Activated CD8-positive, alpha-beta memory T cell treated with anti-CD3 and anti-CD28 coated beads for 36 hours (primary cell): Measurements from ENCODE around the gene UBL7. TPM values are rescaled to one million over a fixed set of nuclear protein-coding genes. Genes with fewer than 3 reads are reported as not detected.
"Not testable (repeated sequence)": the region's sequence is repeated elsewhere in the genome, so short reads cannot be mapped to it uniquely, and the experiment has no call there.

ENCODE experiments used
- CTCF ChIA-PET: fragments of 350-600 bp; sonication (Branson Sonifier 250); formaldehyde crosslinking; loops from one replicate; lab custom pipeline; 2021; ENCODE audit warnings: antibody characterized with exemption; lab: Charles Lee
- POLR2A ChIA-PET: fragments of 350-600 bp; sonication (Branson Sonifier 250); formaldehyde crosslinking; loops from one replicate; lab custom pipeline; 2021; ENCODE audit warnings: antibody characterized with exemption; lab: Charles Lee
- total RNA-seq, 2 experiments: library from RNA; stranded (reverse); gene quantifications; one replicate each; pipeline ENCODE4 v1.2.3, GENCODE V29; 2021

The UBL7 gene
- 10 to 100 TPM; 59.8 to 66.6 TPM for total RNA-seq

- POLR2A ChIA-PET, result interaction anchor here (0.6 to 2.3 kb wide), 15 partner anchors 27 to 990 kb away, joined by 3 to 21 read pairs (median 4); partner anchors contain the start of genes ARID3B and SIN3A
- CTCF ChIA-PET, result interaction anchor here (0.5 to 1.9 kb wide), 16 partner anchors 28 to 333 kb away, joined by 3 to 18 read pairs (median 3); partner anchors contain the start of gene CLK3
Measured at GRCh38 chr15:74460871-74461846, at the start of gene UBL7. TSS of gene UBL7 (minus strand) at chr15:74461160. CDS start at chr15:74458867, 2,293 bp downstream.

GRCh38 chr15:74506515-74506840 lies 45.5 kb upstream of the UBL7 start:
- ChIA-PET CTCF (no interaction called here), POLR2A (no interaction called here)

GRCh38 chr15:74505837-74506514 lies 45.0 kb upstream of the UBL7 start:
- POLR2A ChIA-PET, result interaction anchor here (0.6 kb wide), 1 partner anchor 71 kb away, joined by 3 read pairs; no protein-coding TSS in a partner anchor
- CTCF ChIA-PET, result no interaction called here

GRCh38 chr15:74504836-74505235 lies 43.9 kb upstream of the UBL7 start:
- ChIA-PET POLR2A (no interaction called here), CTCF (no interaction called here)

GRCh38 chr15:74504418-74504817 lies 43.5 kb upstream of the UBL7 start:
- POLR2A ChIA-PET, result no interaction called here
- CTCF ChIA-PET, result no interaction called here

- CTCF ChIA-PET, result no interaction called here
Measured at GRCh38 chr15:74502301-74502700, 41.3 kb upstream of the UBL7 start.

GRCh38 chr15:74500401-74500800 lies 39.4 kb upstream of the UBL7 start:
- CTCF ChIA-PET, result no interaction called here
- POLR2A ChIA-PET, result no interaction called here

More at GRCh38 chr15:74502301-74502700, 41.3 kb upstream of the UBL7 start:
- POLR2A ChIA-PET, result no interaction called here

- POLR2A ChIA-PET, result no interaction called here
- CTCF ChIA-PET, result no interaction called here
Measured at GRCh38 chr15:74499366-74499765, 38.4 kb upstream of the UBL7 start.

- CTCF ChIA-PET, result no interaction called here
- POLR2A ChIA-PET, result no interaction called here
Measured at GRCh38 chr15:74497584-74497983, 36.6 kb upstream of the UBL7 start.

GRCh38 chr15:74496648-74497047 lies 35.7 kb upstream of the UBL7 start:
- ChIA-PET CTCF (interaction anchor here (0.7 kb wide), 1 partner anchor 327 kb away, joined by 3 read pairs; no protein-coding TSS in a partner anchor), POLR2A (no interaction called here)

GRCh38 chr15:74490339-74490689 lies 29.4 kb upstream of the UBL7 start:
- POLR2A ChIA-PET, result no interaction called here
- CTCF ChIA-PET, result interaction anchor here (1.5 to 2.0 kb wide), 4 partner anchors 50 to 118 kb away, joined by 3 to 7 read pairs (median 5); partner anchors contain the start of gene ARID3B

- ChIA-PET POLR2A (no interaction called here), CTCF (interaction anchor here (0.9 to 2.0 kb wide), 9 partner anchors 12 to 117 kb away, joined by 3 to 7 read pairs (median 5); partner anchors contain the start of gene ARID3B)
Measured at GRCh38 chr15:74489518-74490338, 28.8 kb upstream of the UBL7 start.

GRCh38 chr15:74488776-74489175 lies 27.8 kb upstream of the UBL7 start:
- CTCF ChIA-PET, result interaction anchor here (1.0 to 2.0 kb wide), 6 partner anchors 11 to 116 kb away, joined by 3 to 7 read pairs (median 4); partner anchors contain the start of gene ARID3B
- POLR2A ChIA-PET, result no interaction called here

- ChIA-PET CTCF (interaction anchor here (0.7 kb wide), 1 partner anchor 107 kb away, joined by 3 read pairs; no protein-coding TSS in a partner anchor), POLR2A (no interaction called here)
Measured at GRCh38 chr15:74482661-74483060, 21.7 kb upstream of the UBL7 start.

- CTCF ChIA-PET, POLR2A ChIA-PET: not testable (repeated sequence)
Measured at GRCh38 chr15:74480364-74480763, 19.4 kb upstream of the UBL7 start.

- CTCF ChIA-PET, result interaction anchor here (0.7 to 1.6 kb wide), 2 partner anchors 96 to 184 kb away, joined by 3 to 4 read pairs; no protein-coding TSS in a partner anchor
- POLR2A ChIA-PET, result not testable (repeated sequence)
Measured at GRCh38 chr15:74471621-74472020, 10.7 kb upstream of the UBL7 start.

- ChIA-PET CTCF (interaction anchor here (1.6 kb wide), 1 partner anchor 95 kb away, joined by 4 read pairs; no protein-coding TSS in a partner anchor), POLR2A (no interaction called here)
Measured at GRCh38 chr15:74470631-74471395, 9.9 kb upstream of the UBL7 start.
